SK-N-SH (cell line): ENCODE data around the gene MLST8.

Experiments used
- CTCF ChIP-seq: fragments of 200-600 bp; sonication (generic); IDR thresholded peaks from 2 replicates; pipeline ENCODE4 v1.6.1; 2017; ENCODE audit warnings: antibody characterized with exemption, mild to moderate bottlenecking, moderate library complexity
- NRF1 ChIP-seq: IDR thresholded peaks from 2 replicates; pipeline ENCODE4 v1.6.1; 2012; ENCODE audit warnings: low read depth, mild to moderate bottlenecking, low read length
- POLR2AphosphoS5 ChIP-seq: IDR thresholded peaks from 2 replicates; pipeline ENCODE4 v1.6.1; 2012; ENCODE audit warnings: low read depth, low read length
- SIN3A ChIP-seq: IDR thresholded peaks from 2 replicates; pipeline ENCODE4 v1.6.1; 2012; ENCODE audit warnings: low read depth, mild to moderate bottlenecking, low read length, moderate library complexity, borderline replicate concordance
- YY1 ChIP-seq: IDR thresholded peaks from 2 replicates; pipeline ENCODE4 v1.4.0; 2012; ENCODE audit warnings: low read depth, mild to moderate bottlenecking

GRCh38 chr16:2250652-2251295, 45.5 kb downstream of the MLST8 start:
- TF ChIP-seq SIN3A, result no peak
- no peak for TF ChIP-seq NRF1
- TF ChIP-seq POLR2AphosphoS5, result no peak
- no peak for TF ChIP-seq CTCF
- no peak for TF ChIP-seq YY1
